Measurements from ENCODE around the gene ALAS1. TPM values are rescaled to one million over a fixed set of nuclear protein-coding genes. Genes with fewer than 3 reads are reported as not detected.

Gene ALAS1
- total and polyA plus RNA-seq, 9 of the 15 experiments (the other 6 are each of a cell fraction or from before 2014, with no cell fraction given) = 21.4 to 49.5 (median 34.4) TPM

- Histone ChIP-seq H3K9me1 (ENCODE audit: control insufficient read depth, insufficient read depth, low read length) (no peaks in the 10 kb centered on the region), H3K36me3 (ENCODE audit: control insufficient read depth, insufficient read depth, low read length) (peaks cover 34% of the 10 kb centered on the region; the same call in 2 of the 3 replicates), H3K4me1 (replicated peaks in 1 of 2; ENCODE audit: control insufficient read depth in 2 of 2, insufficient read depth in 2 of 2, low read length in 2 of 2) (peaks cover 4 to 51% of the 10 kb centered on the region in 2 experiments; a peak in 3 of 5 replicates), H3K9me3 (replicated peaks; ENCODE audit: control insufficient read depth, insufficient read depth, low read depth, low read length) (no peaks in the 10 kb centered on the region), H3K9ac (ENCODE audit: insufficient read depth in 1 of 2, low read depth in 2 of 2, low read length in 2 of 2) (no peak overlapping the region; a peak in 1 of 4 replicates), H3K4me2 (ENCODE audit: insufficient read depth, low read length) (no peak overlapping the region), H3K27me3 (ENCODE audit: control insufficient read depth in 2 of 2, insufficient read depth in 2 of 2, low read length in 2 of 2) (no peaks in the 10 kb centered on the region), H4K20me1 (replicated peaks; ENCODE audit: control insufficient read depth, insufficient read depth, low read length) (no peaks in the 10 kb centered on the region; the same call in 1 of the 2 replicates), H3K79me2 (ENCODE audit: control insufficient read depth, insufficient read depth, low read length) (peaks cover 2% of the 10 kb centered on the region; the same call in 2 of the 3 replicates), H3K4me3 (no peak overlapping the region), H2AFZ (ENCODE audit: low read depth, low read length) (no peak overlapping the region), H3K27ac (ENCODE audit: extremely low read depth, low read depth, low read length) (no peak overlapping the region)
- in situ Hi-C loops (cut with MboI) (no loop called here), intact Hi-C loops (cut with micrococcal nuclease) (loop anchor here (5.0 kb wide), 1 partner anchor 107 kb away; no protein-coding TSS in a partner anchor)
- ATAC-seq (no peak), DNase-seq (ENCODE audit: extremely low read depth in 1 of 4, low spot score in 3 of 4) (no peak), FAIRE-seq (no peak)
- WGBS (ENCODE audit: insufficient coverage, low coverage, missing lambda C conversion rate) = 79% methylated on average over 4 of the region's 6 CpGs
- ChIA-PET CTCF (ENCODE audit: low intra/inter-chr PET ratio) (interaction anchor here (1.1 to 3.2 kb wide), 2 partner anchors 48 to 109 kb away, joined by 8 to 18 read pairs; partner anchors contain the start of gene WDR82), POLR2A (interaction anchor here (1.0 kb wide), 1 partner anchor 76 kb away, joined by 6 read pairs; the partner anchor contains the start of gene POC1A)
- BruUV-seq (replicated peaks) = no TSS peak
- TF ChIP-seq DMBX1 (CRISPR knock-in tag; IDR thresholded peaks at IDR 0.05; ENCODE audit: borderline replicate concordance) (no peak), ZNF282 (CRISPR knock-in tag; IDR thresholded peaks at IDR 0.05) (no peak), SRSF7 (optimal IDR thresholded peaks at IDR 0.05; ENCODE audit: low read depth, low read length) (no peak), LEF1 (IDR thresholded peaks at IDR 0.05) (no peak), ZNF668 (CRISPR knock-in tag; IDR thresholded peaks at IDR 0.05) (no peak), ILK (tag; IDR thresholded peaks at IDR 0.05; ENCODE audit: borderline replicate concordance, low read depth) (no peak), ZMIZ1 (IDR thresholded peaks at IDR 0.05; ENCODE audit: low read depth in 2 of 2, low read length in 2 of 2) (no peak), PHF21A (IDR thresholded peaks at IDR 0.05; ENCODE audit: borderline replicate concordance, low read depth) (no peak), ESRRB (CRISPR knock-in tag; IDR thresholded peaks at IDR 0.05; ENCODE audit: borderline replicate concordance) (no peak), POLR3A (IDR thresholded peaks at IDR 0.05; ENCODE audit: borderline replicate concordance, extremely low read depth, insufficient read depth, insufficient read length) (no peak)
These were observed 32.5 kb downstream of the ALAS1 start for GRCh38 chr3:52230461-52230860.

All from K562 (cell line).